Neural cell (in vitro differentiated cells): ENCODE results near the gene CNNM3. TPM values are rescaled to one million over a fixed set of nuclear protein-coding genes. Genes with fewer than 3 reads are reported as not detected.

Experiments used
- H2AFZ ChIP-seq: fragments of 200-600, 300-800 bp; sonication (generic), shearing (Covaris generic); 2 replicates; pipeline ENCODE4 v1.6.0; 2014; ENCODE audit warnings: low read depth, mild to moderate bottlenecking, antibody characterized with exemption, low read length, moderate library complexity
- H3F3A ChIP-seq: fragments of 200-600 bp; shearing (Covaris generic); 2 replicates; pipeline ENCODE4 v1.6.1; 2016; ENCODE audit warnings: mild to moderate bottlenecking, moderate library complexity, mixed read lengths, antibody characterized with exemption, low read length; ENCODE audit not compliant: insufficient read depth, poor library complexity, severe bottlenecking
- H3K27ac ChIP-seq: fragments of 200-600, 300-800 bp; sonication (generic), shearing (Covaris generic); 2 replicates; pipeline ENCODE4 v1.5.1; 2014; ENCODE audit warnings: mild to moderate bottlenecking, low read length, moderate library complexity
- H3K27me3 ChIP-seq: fragments of 300-800, 200-600 bp; sonication (generic), shearing (Covaris generic); 2 replicates; pipeline ENCODE4 v1.6.0; 2014; ENCODE audit warnings: mild to moderate bottlenecking, low read depth, low read length, moderate library complexity; ENCODE audit not compliant: insufficient read depth
- H3K36me3 ChIP-seq: fragments of 300-800, 200-600 bp; sonication (generic), shearing (Covaris generic); 2 replicates; pipeline ENCODE4 v1.5.1; 2014; ENCODE audit warnings: mild to moderate bottlenecking, antibody characterized with exemption, low read length, moderate library complexity; ENCODE audit not compliant: insufficient read depth
- H3K4me2 ChIP-seq: fragments of 300-800, 200-600 bp; sonication (generic), shearing (Covaris generic); 2 replicates; pipeline ENCODE4 v1.6.0; 2014; ENCODE audit warnings: mild to moderate bottlenecking, low read length
- H3K4me3 ChIP-seq: fragments of 300-800, 200-600 bp; sonication (generic), shearing (Covaris generic); 2 replicates; pipeline ENCODE4 v1.5.1; 2014; ENCODE audit warnings: mild to moderate bottlenecking, low read length, moderate library complexity
- H3K79me2 ChIP-seq: fragments of 200-600 bp; shearing (Covaris generic); replicated peaks from 2 replicates; pipeline ENCODE4 v1.6.0; 2014; ENCODE audit warnings: mild to moderate bottlenecking, low read length, moderate library complexity; ENCODE audit not compliant: insufficient read depth
- H3K9ac ChIP-seq: fragments of 300-800, 200-600 bp; sonication (generic), shearing (Covaris generic); 2 replicates; pipeline ENCODE4 v1.6.1; 2016; ENCODE audit warnings: mild to moderate bottlenecking, low read length, mixed read lengths
- H3K9me2 ChIP-seq: fragments of 200-600 bp; shearing (Covaris generic); 2 replicates; pipeline ENCODE4 v1.6.1; 2016; ENCODE audit warnings: mild to moderate bottlenecking, low read length, mixed read lengths; ENCODE audit not compliant: insufficient read depth
- H3K9me3 ChIP-seq: fragments of 200-600, 300-800 bp; sonication (generic), shearing (Covaris generic); 2 replicates; pipeline ENCODE4 v1.6.1; 2016; ENCODE audit warnings: mild to moderate bottlenecking, mixed run types, low read length, moderate library complexity, mixed read lengths
- H4K20me1 ChIP-seq: fragments of 200-600 bp; shearing (Covaris generic); 2 replicates; pipeline ENCODE4 v1.6.1; 2016; ENCODE audit warnings: mild to moderate bottlenecking, mixed run types; ENCODE audit not compliant: insufficient read depth
- CTCF ChIP-seq: fragments of 450-650 bp; IDR thresholded peaks from 2 replicates; pipeline ENCODE4 v1.5.1; 2014; ENCODE audit warnings: antibody characterized with exemption, mild to moderate bottlenecking, moderate library complexity; ENCODE audit not compliant: poor library complexity, severe bottlenecking
- EP300 ChIP-seq: fragments of 450-650 bp; conservative IDR thresholded peaks from 2 replicates; pipeline ENCODE4 v1.6.1; 2014; ENCODE audit warnings: antibody characterized with exemption, mild to moderate bottlenecking, moderate library complexity; ENCODE audit not compliant: poor library complexity, severe bottlenecking
- EZH2 ChIP-seq: fragments of 200-600, 300-800 bp; shearing (Covaris generic), sonication (generic); IDR thresholded peaks from 2 replicates; pipeline ENCODE4 v1.6.1; 2014; ENCODE audit warnings: antibody characterized with exemption, low read length, borderline replicate concordance, mild to moderate bottlenecking; ENCODE audit not compliant: insufficient read depth, poor library complexity, severe bottlenecking
- MXI1 ChIP-seq: fragments of 450-650 bp; conservative IDR thresholded peaks from 2 replicates; pipeline ENCODE4 v1.6.1; 2014; ENCODE audit warnings: antibody characterized with exemption, mild to moderate bottlenecking; ENCODE audit not compliant: poor library complexity, severe bottlenecking
- POLR2AphosphoS5 ChIP-seq: IDR thresholded peaks from 2 replicates; pipeline ENCODE4 v1.6.1; 2012
- SMC3 ChIP-seq: fragments of 450-650 bp; conservative IDR thresholded peaks from 2 replicates; pipeline ENCODE4 v1.6.1; 2014; ENCODE audit warnings: antibody characterized with exemption, mild to moderate bottlenecking, moderate library complexity; ENCODE audit not compliant: poor library complexity
- TAF1 ChIP-seq: IDR thresholded peaks from 2 replicates; pipeline ENCODE4 v1.6.1; 2012; ENCODE audit warnings: low read depth
- polyA plus RNA-seq: library from polyadenylated mRNA; depleted of rRNA; stranded (reverse); fragments of >200 nt; gene quantifications from 2 replicates; pipeline ENCODE4 v1.2.3, GENCODE V29; 2014
- TF ChIP-seq, protein P1 (sequence below): IDR thresholded peaks from 2 replicates; pipeline ENCODE4 v1.6.1; 2012; ENCODE audit warnings: borderline replicate concordance

CNNM3 gene
- polyA plus RNA-seq, 1 donor from 2014 or later: 9.6 TPM

GRCh38 chr2:96809951-96810782 lies 5.9 kb upstream of the CNNM3 start:
- Histone ChIP-seq H3F3A (no peaks in the 10 kb centered on the region), H4K20me1 (no peaks in the 10 kb centered on the region), H3K27me3 (no peaks in the 10 kb centered on the region), H3K4me2 (no peak overlapping the region), H3K9ac (no peak overlapping the region), H3K79me2 (no peaks in the 10 kb centered on the region), H3K9me2 (no peaks in the 10 kb centered on the region), H3K27ac (no peak overlapping the region), H2AFZ (no peak overlapping the region), H3K4me3 (no peak overlapping the region), H3K9me3 (no peaks in the 10 kb centered on the region), H3K36me3 (no peaks in the 10 kb centered on the region)
- TF ChIP-seq EZH2 (no peak), EP300 (no peak), TAF1 (no peak), MXI1 (no peak), CTCF (no peak), POLR2AphosphoS5 (no peak)
- TF ChIP-seq, protein P1, sequence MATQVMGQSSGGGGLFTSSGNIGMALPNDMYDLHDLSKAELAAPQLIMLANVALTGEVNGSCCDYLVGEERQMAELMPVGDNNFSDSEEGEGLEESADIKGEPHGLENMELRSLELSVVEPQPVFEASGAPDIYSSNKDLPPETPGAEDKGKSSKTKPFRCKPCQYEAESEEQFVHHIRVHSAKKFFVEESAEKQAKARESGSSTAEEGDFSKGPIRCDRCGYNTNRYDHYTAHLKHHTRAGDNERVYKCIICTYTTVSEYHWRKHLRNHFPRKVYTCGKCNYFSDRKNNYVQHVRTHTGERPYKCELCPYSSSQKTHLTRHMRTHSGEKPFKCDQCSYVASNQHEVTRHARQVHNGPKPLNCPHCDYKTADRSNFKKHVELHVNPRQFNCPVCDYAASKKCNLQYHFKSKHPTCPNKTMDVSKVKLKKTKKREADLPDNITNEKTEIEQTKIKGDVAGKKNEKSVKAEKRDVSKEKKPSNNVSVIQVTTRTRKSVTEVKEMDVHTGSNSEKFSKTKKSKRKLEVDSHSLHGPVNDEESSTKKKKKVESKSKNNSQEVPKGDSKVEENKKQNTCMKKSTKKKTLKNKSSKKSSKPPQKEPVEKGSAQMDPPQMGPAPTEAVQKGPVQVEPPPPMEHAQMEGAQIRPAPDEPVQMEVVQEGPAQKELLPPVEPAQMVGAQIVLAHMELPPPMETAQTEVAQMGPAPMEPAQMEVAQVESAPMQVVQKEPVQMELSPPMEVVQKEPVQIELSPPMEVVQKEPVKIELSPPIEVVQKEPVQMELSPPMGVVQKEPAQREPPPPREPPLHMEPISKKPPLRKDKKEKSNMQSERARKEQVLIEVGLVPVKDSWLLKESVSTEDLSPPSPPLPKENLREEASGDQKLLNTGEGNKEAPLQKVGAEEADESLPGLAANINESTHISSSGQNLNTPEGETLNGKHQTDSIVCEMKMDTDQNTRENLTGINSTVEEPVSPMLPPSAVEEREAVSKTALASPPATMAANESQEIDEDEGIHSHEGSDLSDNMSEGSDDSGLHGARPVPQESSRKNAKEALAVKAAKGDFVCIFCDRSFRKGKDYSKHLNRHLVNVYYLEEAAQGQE: no peak

DNA sequence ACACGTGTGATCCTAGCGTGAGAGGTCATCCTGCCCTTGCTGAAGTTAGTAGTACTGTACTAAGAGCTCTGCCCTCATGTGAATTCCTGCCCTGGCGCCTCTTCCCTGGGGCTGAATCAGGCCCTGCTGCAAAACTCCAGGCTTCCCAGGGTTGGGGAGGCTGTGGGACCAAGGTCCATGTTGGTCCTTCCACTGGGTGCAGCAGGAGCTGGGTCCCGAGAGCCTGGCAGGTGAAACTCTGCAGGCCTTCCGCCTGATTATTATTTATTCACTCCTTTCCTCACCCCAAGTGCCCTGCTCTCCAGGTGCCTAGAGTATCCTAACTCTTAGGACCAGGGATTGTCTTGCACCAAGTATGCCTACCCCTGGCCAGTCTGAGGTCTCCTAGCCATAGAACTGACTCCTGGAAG lies 5.3 kb upstream of the CNNM3 start:
- Histone ChIP-seq H3K9ac (no peak overlapping the region), H3K4me3 (no peak overlapping the region), H3K36me3 (no peaks in the 10 kb centered on the region), H4K20me1 (no peaks in the 10 kb centered on the region), H3K9me3 (no peaks in the 10 kb centered on the region), H3K27me3 (no peaks in the 10 kb centered on the region), H3F3A (no peaks in the 10 kb centered on the region), H3K9me2 (no peaks in the 10 kb centered on the region), H3K27ac (no peak overlapping the region), H3K4me2 (no peak overlapping the region), H2AFZ (no peak overlapping the region), H3K79me2 (no peaks in the 10 kb centered on the region)
- TF ChIP-seq SMC3 (no peak), MXI1 (no peak)
